T-helper 17 cell (primary cell): Measurements from ENCODE around the gene USP6NL. TPM values are rescaled to one million over a fixed set of nuclear protein-coding genes. Genes with fewer than 3 reads are reported as not detected.

Source experiments
- ATAC-seq: fragments of 150-1000 bp; cut with Tn5 transposase; 2 replicates; pipeline ENCODE4 v1.10.0; 2021; ENCODE audit warnings: mild to moderate bottlenecking, moderate library complexity
- DNase-seq, 3 donors: peaks; one replicate each; pipeline versions ENCODE4 v3.0.0 to v3.0.0-alpha.2; 2020 to 2021
- H3K9me3 ChIP-seq: one replicate; pipeline ENCODE4 v1.7.0; 2013; ENCODE audit warnings: low read length, mild to moderate bottlenecking; ENCODE audit not compliant: control insufficient read depth, poor library complexity, severe bottlenecking
- H3K27ac Mint-ChIP-seq: one replicate; pipeline ENCODE4 v1.8.0; 2022; ENCODE audit warnings: mild to moderate bottlenecking, moderate library complexity, mixed read lengths
- H3K27me3 Mint-ChIP-seq: one replicate; pipeline ENCODE4 v1.8.0; 2022; ENCODE audit warnings: mixed read lengths
- H3K36me3 Mint-ChIP-seq: one replicate; pipeline ENCODE4 v1.8.0; 2022; ENCODE audit warnings: low read depth, mixed read lengths
- H3K4me1 Mint-ChIP-seq: one replicate; pipeline ENCODE4 v1.8.0; 2022; ENCODE audit warnings: mild to moderate bottlenecking, mixed read lengths
- H3K4me3 Mint-ChIP-seq: one replicate; pipeline ENCODE4 v1.8.0; 2022; ENCODE audit warnings: mild to moderate bottlenecking, moderate library complexity, mixed read lengths
- total RNA-seq, 4 donors: library from RNA in 2 of 4; stranded (reverse) in 2 of 4; gene quantifications; one replicate each; pipeline ENCODE4 v1.2.3 and lab custom pipeline; 2022 to 2026

The USP6NL gene
- total RNA-seq, 2 donors from 2014 or later, result 2.5 to 5.6 TPM

DNA sequence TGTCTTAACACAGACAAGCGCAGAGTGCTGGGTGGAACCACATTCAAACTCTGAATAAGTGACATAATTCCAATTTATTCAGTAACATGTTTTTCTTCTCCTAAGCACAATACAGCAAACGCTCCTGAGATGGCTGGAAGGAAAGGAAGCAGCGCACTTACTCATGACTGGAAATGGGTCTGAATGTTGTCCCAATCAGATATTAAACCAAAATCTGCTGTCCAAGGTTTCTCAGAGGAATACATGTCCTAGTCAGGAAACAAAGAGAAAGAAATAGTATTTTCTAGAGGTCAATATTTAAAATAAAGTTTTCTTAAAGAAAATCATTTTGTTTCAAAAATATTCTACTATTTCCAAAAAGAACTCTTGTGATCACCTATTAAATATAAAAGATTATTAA, 14.0 kb downstream of the USP6NL start:
- H3K4me3 Mint-ChIP-seq, result no peak overlapping the region
- peaks cover 17% of the 10 kb centered on the region for H3K27me3 Mint-ChIP-seq
- no peak overlapping the region for H3K27ac Mint-ChIP-seq
- no peaks in the 10 kb centered on the region for H3K9me3 ChIP-seq
- no peak for ATAC-seq
- peaks cover 8% of the 10 kb centered on the region for H3K36me3 Mint-ChIP-seq
- no peak for DNase-seq
- H3K4me1 Mint-ChIP-seq, result peaks cover 8% of the 10 kb centered on the region

DNA sequence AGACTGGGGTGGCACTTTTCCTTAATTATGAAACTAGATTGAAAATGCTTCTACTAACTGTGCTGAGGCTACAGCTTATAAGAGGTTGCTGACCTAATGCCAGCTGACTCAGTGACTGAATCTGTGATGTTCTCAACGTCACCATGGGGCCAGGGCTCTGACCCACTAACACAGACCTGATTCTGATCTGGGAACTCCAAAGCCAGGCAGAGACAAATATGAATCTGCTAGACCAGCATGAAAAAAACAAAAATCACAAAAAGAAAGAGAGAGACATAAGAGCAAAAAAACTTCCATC, 16.1 kb downstream of the USP6NL start:
- no peak for DNase-seq
- ATAC-seq, result no peak
- Mint-ChIP-seq H3K27ac (no peak overlapping the region), H3K27me3 (peaks cover 17% of the 10 kb centered on the region), H3K4me3 (no peak overlapping the region), H3K4me1 (peaks cover 8% of the 10 kb centered on the region), H3K36me3 (peaks cover 8% of the 10 kb centered on the region)
- no peaks in the 10 kb centered on the region for H3K9me3 ChIP-seq

DNA sequence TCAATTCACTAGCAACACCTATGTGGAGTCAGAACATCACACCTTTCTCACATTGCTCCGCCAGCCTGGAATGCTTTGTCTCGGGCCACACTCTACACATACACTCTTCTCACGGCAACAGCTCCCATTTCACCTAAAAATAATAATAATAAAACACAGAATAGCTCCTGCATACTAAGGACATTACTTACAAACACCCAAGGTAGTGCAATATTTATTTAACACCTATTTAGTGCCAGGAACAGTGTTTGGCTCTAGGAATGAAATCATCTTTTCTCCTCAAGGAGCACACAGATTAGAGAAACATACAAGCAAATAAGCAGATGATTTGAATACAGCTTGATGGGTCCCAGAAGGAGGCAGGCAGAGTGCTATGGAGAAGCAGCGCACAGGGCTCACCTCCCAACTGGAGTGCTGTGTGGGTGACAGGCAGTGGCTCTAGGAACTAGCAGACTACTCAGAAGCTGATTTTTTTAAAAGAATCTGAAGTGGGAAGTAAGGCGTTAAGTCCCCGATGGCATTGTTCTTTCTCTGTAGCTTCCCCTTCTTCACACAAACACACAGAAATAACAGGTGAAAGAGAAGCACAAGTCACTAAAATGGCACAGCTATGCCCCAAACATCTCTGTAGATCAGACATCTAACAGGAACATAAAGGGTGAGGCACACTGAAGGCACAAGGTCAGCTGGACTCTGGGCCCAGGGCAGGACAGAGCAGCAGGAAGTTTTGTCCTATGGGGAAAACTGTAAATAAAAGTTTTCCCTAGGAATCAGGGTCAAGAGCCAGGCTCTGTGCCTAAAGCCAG, 16.7 kb downstream of the USP6NL start:
- Mint-ChIP-seq H3K4me3 (no peak overlapping the region), H3K4me1 (peaks cover 6% of the 10 kb centered on the region), H3K27me3 (peaks cover 17% of the 10 kb centered on the region), H3K36me3 (peaks cover 8% of the 10 kb centered on the region), H3K27ac (no peak overlapping the region)
- no peaks in the 10 kb centered on the region for H3K9me3 ChIP-seq
- no peak for DNase-seq
- peak; percentile 21 for ATAC-seq

DNA sequence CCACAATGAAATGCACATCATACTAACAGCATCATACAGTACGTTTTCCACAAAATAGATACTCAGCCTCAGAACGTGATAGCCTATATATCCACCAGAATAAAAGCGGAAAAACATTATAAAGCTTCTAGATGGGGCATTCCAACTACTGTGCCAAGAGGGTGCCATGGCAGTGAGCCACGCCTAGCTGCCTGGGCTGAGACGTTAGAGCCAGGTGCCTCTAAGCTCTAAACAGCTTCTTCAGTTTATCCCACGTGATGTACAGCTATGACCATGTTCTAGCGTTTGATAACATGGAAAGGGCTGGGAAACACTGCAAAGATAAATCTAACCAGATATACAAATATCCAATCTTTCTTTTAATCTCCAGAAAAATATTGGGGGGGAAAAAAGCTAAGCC, 17.8 kb downstream of the USP6NL start:
- no peak overlapping the region for H3K4me3 Mint-ChIP-seq
- peaks cover 8% of the 10 kb centered on the region for H3K36me3 Mint-ChIP-seq
- H3K4me1 Mint-ChIP-seq, result peaks cover 5% of the 10 kb centered on the region
- ATAC-seq (no peak), DNase-seq (no peak)
- no peaks in the 10 kb centered on the region for H3K9me3 ChIP-seq
- H3K27me3 Mint-ChIP-seq, result peaks cover 17% of the 10 kb centered on the region
- no peak overlapping the region for H3K27ac Mint-ChIP-seq

DNA sequence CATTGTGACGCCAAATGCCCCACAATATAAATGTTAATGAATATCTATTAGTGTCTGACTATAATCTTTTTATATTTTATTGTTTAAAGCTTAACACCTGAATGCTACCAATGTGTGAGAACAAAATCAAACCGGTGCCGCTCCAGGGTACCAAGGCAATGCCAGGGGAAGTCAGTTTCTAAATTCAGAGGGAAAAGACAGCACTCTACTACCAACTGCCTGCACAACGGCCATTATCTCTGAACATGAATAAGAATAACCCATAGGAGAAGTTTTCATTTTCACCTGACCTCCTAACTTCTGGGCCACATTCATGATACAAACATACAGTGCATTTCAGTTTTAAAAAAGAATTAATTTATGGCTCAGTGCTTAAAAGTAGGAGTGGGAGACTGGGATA, 21.7 kb downstream of the USP6NL start:
- Mint-ChIP-seq H3K4me3 (no peak overlapping the region), H3K27me3 (peaks cover 10% of the 10 kb centered on the region), H3K4me1 (peaks cover 8% of the 10 kb centered on the region), H3K36me3 (peaks cover 7% of the 10 kb centered on the region), H3K27ac (peak overlapping the region; percentile 24)
- DNase-seq (no peak), ATAC-seq (no peak)
- peaks cover 2% of the 10 kb centered on the region for H3K9me3 ChIP-seq

DNA sequence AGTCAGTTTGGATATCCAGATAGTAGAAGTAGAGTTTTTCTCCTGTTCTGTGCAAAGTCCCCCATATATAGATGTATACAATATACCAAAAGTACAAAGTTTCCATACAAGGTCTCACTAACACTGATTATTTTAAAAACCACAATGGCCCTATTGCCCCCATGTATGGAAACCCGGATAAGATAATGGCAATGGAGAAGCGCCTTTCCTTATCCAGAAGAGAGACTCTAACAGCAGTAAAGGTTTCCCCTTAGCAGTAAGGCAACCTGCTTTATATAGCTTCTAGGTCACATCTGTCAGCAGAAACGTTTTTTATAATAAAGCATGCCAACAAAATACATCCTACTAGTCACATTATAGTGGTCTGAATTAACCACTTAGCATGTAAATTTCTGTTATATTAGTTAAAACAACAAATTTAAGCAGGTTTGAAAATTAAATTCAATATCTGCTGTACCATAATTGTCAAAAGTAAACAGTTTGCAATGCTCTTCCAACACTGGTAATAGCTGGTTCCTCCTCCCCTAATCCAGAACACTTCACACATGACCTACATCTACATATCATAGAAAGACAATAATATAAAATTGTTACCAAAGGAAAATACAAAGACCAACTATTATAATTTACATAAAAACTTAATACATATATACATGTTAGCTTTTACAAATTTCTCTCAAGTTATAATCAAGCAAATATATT, 22.4 kb downstream of the USP6NL start:
- ATAC-seq (no peak), DNase-seq (no peak)
- H3K9me3 ChIP-seq, result peaks cover 2% of the 10 kb centered on the region
- Mint-ChIP-seq H3K36me3 (peaks cover 4% of the 10 kb centered on the region), H3K4me1 (peaks cover 5% of the 10 kb centered on the region), H3K4me3 (no peak overlapping the region), H3K27me3 (peaks cover 8% of the 10 kb centered on the region), H3K27ac (no peak overlapping the region)

DNA sequence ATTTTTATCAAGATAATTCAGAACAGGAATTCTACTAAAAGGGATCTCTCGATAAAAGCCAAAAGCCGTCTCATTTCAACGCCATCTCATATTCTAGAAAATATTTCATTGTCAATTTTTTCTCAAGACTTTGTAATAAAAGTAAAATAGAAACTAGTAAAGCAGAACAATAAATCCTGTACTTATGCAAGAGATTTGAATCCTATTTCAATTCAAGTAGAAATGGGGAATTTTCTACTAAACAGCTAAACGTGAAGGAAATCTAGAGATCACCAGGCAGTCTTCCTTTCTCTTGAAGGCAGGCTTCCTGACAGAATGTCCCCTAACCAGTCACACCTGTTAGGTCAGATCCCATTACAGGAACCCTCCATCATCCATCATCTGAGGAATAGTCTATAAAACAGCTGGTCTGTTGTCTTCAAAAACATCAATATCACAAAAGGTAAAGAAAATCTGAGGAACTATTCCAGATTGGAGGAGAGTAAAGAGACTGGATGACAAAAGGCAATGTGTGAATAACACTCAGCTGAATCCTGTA, 23.7 kb downstream of the USP6NL start:
- Mint-ChIP-seq H3K27ac (no peak overlapping the region), H3K4me3 (no peak overlapping the region), H3K4me1 (peaks cover 4% of the 10 kb centered on the region), H3K36me3 (peaks cover 2% of the 10 kb centered on the region), H3K27me3 (peaks cover 5% of the 10 kb centered on the region)
- DNase-seq (no peak), ATAC-seq (no peak)
- peaks cover 2% of the 10 kb centered on the region for H3K9me3 ChIP-seq

DNA sequence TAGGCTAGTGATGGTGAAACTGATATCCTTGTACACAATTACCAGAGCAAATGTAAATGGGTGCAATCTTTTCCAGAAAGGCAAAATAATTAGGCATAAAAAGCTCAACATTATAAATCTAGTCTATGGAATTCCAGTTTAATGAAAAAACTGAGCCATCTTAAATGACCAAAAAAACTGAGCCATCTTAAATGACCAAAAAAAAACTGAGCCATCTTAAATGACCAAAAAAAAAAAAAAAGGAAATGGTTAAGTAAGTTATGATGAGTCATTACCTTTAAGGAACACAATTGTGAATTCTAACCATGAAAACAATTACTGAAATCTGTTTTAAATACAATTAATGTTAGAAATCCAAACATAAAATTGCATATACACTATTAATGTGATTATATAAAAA, 25.3 kb downstream of the USP6NL start:
- Mint-ChIP-seq H3K4me3 (no peak overlapping the region), H3K36me3 (peaks cover 2% of the 10 kb centered on the region), H3K27me3 (peaks cover 5% of the 10 kb centered on the region), H3K27ac (no peak overlapping the region), H3K4me1 (peaks cover 8% of the 10 kb centered on the region)
- no peak for ATAC-seq
- H3K9me3 ChIP-seq, result peaks cover 2% of the 10 kb centered on the region
- DNase-seq, result no peak

DNA sequence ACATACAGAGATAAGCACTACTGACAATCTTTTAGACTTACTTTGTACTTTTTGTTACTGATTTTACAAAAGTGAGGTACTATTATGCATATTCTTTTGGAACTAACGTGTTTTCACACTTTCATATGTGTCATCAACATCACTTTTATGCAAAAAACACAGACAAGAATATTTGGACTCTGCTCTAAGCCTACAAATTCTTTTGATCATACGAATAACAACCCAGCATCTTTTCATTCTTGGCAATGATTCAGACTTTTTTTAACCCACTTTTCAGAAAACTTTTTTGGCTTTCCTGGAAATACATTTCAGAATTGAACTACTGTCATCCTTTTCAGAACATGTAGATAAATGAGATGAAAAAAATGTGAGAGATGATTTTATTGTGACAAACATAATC, 30.2 kb downstream of the USP6NL start:
- H3K9me3 ChIP-seq, result no peaks in the 10 kb centered on the region
- ATAC-seq (no peak), DNase-seq (no peak)
- peaks cover 2% of the 10 kb centered on the region for H3K36me3 Mint-ChIP-seq
- H3K27ac Mint-ChIP-seq, result no peak overlapping the region
- H3K4me1 Mint-ChIP-seq, result peaks cover 11% of the 10 kb centered on the region
- H3K4me3 Mint-ChIP-seq, result no peak overlapping the region
- H3K27me3 Mint-ChIP-seq, result peaks cover 5% of the 10 kb centered on the region

DNA sequence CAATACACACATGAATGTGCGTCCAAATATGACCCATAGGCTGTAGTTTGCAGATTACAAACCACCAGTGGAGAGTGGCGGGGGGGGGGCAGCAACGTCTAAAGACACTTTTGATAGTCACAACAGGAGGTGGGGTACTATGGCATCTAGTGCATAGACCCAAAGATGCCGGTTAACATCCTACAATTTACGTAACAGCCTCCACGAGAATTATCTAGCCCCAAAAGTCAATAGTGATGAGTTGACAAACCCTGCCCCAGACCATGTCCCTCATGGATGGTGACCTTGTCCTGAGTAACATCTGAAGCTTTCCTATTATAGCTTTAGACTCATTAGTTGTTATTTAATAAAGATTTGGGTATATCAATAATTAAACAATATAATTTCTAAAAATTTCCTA, 31.6 kb downstream of the USP6NL start:
- H3K4me1 Mint-ChIP-seq, result peaks cover 14% of the 10 kb centered on the region
- ATAC-seq (no peak), DNase-seq (no peak)
- H3K27ac Mint-ChIP-seq, result no peak overlapping the region
- no peaks in the 10 kb centered on the region for H3K9me3 ChIP-seq
- H3K36me3 Mint-ChIP-seq, result peaks cover under 1% of the 10 kb centered on the region
- H3K4me3 Mint-ChIP-seq, result no peak overlapping the region
- peaks cover 12% of the 10 kb centered on the region for H3K27me3 Mint-ChIP-seq

DNA sequence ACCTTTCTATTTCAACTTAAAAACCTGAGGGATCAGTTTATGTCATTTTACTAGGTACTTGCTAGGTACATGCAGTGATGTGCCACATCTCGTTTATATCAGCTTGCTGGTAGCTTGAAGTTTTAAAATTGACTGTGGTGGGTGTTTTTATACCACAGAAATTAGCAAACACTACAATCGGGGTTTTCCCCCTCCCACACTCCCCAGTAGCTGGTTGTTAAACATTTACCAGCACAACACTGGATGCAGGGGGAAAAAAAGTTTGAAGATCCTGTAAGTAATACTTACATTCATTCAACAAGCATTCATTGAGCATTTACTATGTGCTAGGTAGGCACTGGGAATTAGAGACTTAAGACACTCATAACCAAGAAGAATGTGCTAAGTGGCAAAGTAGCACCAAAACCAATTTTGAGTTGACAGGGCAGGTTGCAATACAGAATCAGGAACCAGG, 32.6 kb downstream of the USP6NL start:
- Mint-ChIP-seq H3K27ac (no peak overlapping the region), H3K4me1 (peaks cover 18% of the 10 kb centered on the region), H3K4me3 (no peak overlapping the region), H3K36me3 (no peaks in the 10 kb centered on the region), H3K27me3 (peaks cover 6% of the 10 kb centered on the region)
- no peak for DNase-seq
- ATAC-seq, result peak; percentile 25
- H3K9me3 ChIP-seq, result no peaks in the 10 kb centered on the region

DNA sequence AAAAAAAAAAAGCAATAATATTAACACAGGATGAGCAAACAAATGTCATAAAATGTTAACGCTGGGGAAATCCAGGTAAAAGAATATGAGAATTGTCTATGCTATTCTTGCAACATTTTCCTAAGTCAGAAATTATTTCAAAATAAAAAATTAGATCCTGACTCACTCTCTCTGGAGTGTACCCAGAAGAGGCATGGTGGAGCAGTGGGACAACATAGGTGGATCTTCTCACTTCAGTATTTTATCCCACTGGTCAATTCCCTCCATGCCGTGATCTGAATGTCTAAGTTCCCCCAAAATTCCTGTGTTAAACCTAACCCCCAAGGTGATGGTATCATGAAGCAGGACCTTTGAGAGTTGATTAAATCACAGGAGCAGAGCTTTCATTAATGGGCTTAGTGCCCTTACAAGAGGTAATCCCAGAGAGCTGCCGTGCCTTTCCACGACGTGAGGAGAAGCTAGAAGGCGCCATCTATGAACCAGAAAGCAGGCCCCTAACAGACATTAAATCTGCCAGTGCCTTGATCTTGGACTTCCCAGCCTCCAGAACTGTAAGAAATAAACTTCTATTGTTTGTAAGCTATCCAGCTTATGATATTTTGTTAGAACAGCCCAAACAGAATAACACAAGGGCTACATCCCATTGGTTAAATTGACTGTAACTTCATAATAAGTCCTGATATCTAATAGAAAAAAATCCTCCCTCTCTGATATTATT, 35.2 kb downstream of the USP6NL start:
- no peak for DNase-seq
- Mint-ChIP-seq H3K27ac (no peak overlapping the region), H3K4me1 (peaks cover 14% of the 10 kb centered on the region), H3K27me3 (peaks cover 6% of the 10 kb centered on the region), H3K4me3 (no peak overlapping the region), H3K36me3 (no peaks in the 10 kb centered on the region)
- no peaks in the 10 kb centered on the region for H3K9me3 ChIP-seq
- ATAC-seq, result no peak

DNA sequence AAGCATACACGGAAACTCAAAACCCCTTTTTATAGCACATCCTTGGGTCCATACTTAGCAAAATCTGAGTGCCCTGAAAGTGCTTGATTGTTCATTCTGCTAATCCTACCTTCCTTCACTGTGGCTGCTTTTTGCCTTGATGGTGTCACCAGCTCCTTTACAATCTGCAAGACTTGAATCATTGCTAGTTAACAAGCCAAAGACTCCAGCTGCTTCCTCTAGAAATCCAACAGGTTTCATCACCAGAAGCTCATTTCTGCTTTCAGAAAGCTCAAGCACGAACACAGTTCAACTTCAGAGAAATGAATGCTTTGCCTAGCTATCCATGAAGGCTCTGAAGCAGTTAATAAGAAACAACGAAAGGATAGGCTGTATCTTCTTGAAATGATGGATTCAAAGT, 38.0 kb downstream of the USP6NL start:
- DNase-seq, result no peak
- Mint-ChIP-seq H3K4me1 (peaks cover 9% of the 10 kb centered on the region), H3K4me3 (no peak overlapping the region), H3K36me3 (peaks cover 3% of the 10 kb centered on the region), H3K27ac (no peak overlapping the region), H3K27me3 (peaks cover 6% of the 10 kb centered on the region)
- H3K9me3 ChIP-seq, result no peaks in the 10 kb centered on the region
- no peak for ATAC-seq
